ENCODE results near the gene ATP1A4.

GRCh38 chr1:160207118-160207650 lies 55.8 kb downstream of the ATP1A4 start:
- no peak for TF ChIP-seq EP300 (IDR thresholded peaks at IDR 0.05)
- TF ChIP-seq CTCF (IDR thresholded peaks at IDR 0.05) = no peak
- TF ChIP-seq POLR2A (IDR thresholded peaks at IDR 0.05) = no peak

Measured in stomach (tissue), 4 donors.